AG09309 (cell line): ENCODE data around the gene UCN2.

Experiments used
- DNase-seq: peaks from one replicate; pipeline ENCODE4 v3.0.0-alpha.2; 2010; ENCODE audit warnings: low read depth
- H3K4me3 ChIP-seq: 2 replicates; pipeline ENCODE4 v1.5.1; 2011; ENCODE audit warnings: mild to moderate bottlenecking, low read depth, low read length, moderate library complexity; ENCODE audit not compliant: control insufficient read depth
- TF ChIP-seq, protein P1 (sequence below): IDR thresholded peaks from 2 replicates; pipeline ENCODE4 v1.5.1; 2011; ENCODE audit warnings: mild to moderate bottlenecking, low read depth, low read length, inconsistent platforms; ENCODE audit not compliant: insufficient read depth, control insufficient read depth; ENCODE audit errors: missing control alignments

UCN2 gene

DNA sequence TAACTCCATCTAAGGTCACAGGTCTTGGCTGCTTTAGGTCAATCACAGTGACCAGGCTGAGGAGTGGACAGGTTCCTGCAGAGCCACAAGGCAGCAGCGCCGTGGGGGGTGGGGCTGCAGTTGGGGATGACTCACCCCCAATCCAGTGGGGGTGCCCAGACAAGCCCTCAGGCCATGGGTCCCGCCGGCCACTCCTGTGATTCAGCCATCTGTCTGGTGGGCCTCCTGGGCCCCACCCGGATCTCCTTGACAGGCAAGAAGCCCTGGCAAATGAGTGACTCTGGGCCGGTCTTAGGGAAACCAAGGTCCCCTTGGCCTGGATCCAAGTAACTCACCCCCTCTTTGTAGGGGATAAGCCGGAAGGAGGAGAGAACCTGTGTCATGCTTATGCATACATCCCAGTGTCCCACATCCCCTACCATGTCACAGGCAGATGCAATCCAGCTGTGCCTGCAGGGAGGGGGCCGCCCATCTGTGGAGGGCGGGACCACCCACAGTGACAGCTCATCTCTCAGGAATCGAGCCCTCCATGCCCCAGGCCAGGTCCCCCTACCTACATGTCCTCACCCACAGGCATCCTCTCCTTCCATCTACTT lies 32.0 kb upstream of the UCN2 start:
- TF ChIP-seq, protein P1, sequence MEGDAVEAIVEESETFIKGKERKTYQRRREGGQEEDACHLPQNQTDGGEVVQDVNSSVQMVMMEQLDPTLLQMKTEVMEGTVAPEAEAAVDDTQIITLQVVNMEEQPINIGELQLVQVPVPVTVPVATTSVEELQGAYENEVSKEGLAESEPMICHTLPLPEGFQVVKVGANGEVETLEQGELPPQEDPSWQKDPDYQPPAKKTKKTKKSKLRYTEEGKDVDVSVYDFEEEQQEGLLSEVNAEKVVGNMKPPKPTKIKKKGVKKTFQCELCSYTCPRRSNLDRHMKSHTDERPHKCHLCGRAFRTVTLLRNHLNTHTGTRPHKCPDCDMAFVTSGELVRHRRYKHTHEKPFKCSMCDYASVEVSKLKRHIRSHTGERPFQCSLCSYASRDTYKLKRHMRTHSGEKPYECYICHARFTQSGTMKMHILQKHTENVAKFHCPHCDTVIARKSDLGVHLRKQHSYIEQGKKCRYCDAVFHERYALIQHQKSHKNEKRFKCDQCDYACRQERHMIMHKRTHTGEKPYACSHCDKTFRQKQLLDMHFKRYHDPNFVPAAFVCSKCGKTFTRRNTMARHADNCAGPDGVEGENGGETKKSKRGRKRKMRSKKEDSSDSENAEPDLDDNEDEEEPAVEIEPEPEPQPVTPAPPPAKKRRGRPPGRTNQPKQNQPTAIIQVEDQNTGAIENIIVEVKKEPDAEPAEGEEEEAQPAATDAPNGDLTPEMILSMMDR = no peak
- DNase-seq = peak; percentile 72
- peak overlapping the region; percentile 62 for H3K4me3 ChIP-seq

- DNase-seq = no peak
- TF ChIP-seq, protein P1 = no peak
- H3K4me3 ChIP-seq = peak within 1 kb of the TSS; percentile 62
Measured at GRCh38 chr3:48595075-48595525, 31.5 kb upstream of the UCN2 start, which contains the start of gene COL7A1. TSS of gene COL7A1 (minus strand) at chr3:48595329. CDS start at chr3:48595159, 170 bp downstream.

GRCh38 chr3:48594417-48595049 lies 31.0 kb upstream of the UCN2 start:
- DNase-seq = no peak
- H3K4me3 ChIP-seq = peak overlapping the region; percentile 62
- TF ChIP-seq, protein P1 = no peak

DNA sequence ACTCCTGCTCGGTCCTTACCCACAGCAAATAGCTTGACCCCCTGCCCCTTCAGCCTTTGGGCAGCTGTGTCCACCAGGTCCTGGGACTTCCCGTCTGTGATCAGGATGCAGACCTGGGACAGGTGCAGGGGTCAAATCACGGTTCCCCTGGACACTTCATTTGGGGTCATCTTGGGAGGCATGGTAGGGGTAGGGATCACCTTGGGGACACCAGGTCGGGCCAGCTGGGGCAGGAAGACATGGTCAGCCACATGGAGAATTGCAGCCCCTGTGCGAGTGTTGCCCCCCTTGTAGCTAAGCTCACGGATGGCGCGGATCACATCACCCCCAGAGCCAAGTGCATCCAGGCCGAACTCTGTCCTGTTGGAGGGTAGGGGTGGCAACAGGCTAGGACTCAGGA lies 29.8 kb upstream of the UCN2 start:
- TF ChIP-seq, protein P1 = no peak
- no peak for DNase-seq
- H3K4me3 ChIP-seq = peak overlapping the region; percentile 62

DNA sequence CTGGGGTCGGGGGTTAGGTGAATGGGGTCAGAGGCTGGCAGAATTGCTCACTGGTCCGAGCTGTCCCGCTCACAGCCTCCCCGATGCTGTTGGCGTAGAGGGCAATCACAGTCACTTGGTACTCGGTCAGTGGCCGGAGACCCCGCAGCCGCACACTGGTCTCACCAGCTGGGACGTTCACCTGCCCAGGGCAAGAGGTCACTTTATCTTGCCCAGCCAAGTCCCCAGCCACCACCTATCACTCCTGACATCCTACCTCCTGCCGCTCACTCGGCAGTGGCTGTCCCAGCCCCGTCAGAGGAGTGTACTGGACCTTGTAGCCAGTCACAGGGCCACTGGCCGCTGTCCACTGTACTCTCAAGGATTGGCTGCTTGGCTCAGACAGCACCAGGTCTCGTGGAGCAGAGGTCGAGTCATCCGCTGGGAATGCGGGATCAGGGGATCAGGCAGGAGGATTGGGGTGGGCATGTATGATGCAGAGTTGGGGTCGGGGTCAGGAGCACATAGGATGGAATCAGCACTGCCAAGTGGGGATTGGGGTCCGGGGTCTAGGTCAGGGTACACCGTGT lies 29.0 kb upstream of the UCN2 start:
- DNase-seq = no peak
- TF ChIP-seq, protein P1 = no peak

DNA sequence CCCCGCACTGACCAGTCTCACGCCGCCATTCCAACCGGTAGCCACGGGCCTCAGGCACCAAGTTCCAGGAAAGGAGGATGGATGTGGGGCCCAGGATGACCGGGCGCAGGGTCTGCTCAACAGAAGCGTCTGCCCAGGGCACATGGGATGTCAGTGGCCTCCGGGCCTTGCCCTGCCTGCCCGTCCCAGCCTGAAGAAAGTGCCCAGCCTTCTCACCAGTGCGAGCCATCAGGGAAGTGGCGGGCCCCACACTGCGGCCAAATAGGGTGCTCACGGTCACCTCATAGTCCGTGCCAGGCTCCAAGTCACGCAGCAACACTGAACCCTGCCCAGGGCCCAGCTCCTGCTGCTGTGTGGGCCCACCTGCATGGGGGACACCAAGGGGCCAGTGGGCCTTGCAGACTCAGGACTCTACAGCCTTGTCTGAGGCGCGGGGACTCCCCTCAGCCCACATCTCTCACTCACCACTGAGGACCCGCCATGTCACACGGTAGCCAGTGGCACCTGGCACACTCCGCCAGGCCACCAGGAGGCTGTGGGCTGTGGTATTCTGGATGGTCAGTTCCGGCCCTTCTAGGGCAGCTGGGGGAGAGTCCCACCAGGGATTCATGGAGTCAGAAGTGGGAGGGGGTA lies 28.4 kb upstream of the UCN2 start:
- no peak overlapping the region; the same call in 1 of the 2 replicates for H3K4me3 ChIP-seq
- TF ChIP-seq, protein P1 = no peak
- no peak for DNase-seq

More for the DNA sequence above, 29.0 kb upstream of the UCN2 start:
- peak overlapping the region; percentile 62 for H3K4me3 ChIP-seq
